ENCODE results near the gene ETV5.

GRCh38 chr3:186022931-186023330 lies 86.0 kb downstream of the ETV5 start:
- no peak for TF ChIP-seq CTCF (conservative IDR thresholded peaks at IDR 0.05; ENCODE audit: low read depth, low read length)
- TF ChIP-seq BHLHE40 (IDR thresholded peaks at IDR 0.05; ENCODE audit: low read depth, low read length) = no peak
- no peak for TF ChIP-seq RAD21 (IDR thresholded peaks at IDR 0.05; ENCODE audit: low read length)
- no peak for TF ChIP-seq POLR2A (IDR thresholded peaks at IDR 0.05; ENCODE audit: low read depth, low read length)
- TF ChIP-seq CEBPB (IDR thresholded peaks at IDR 0.05; ENCODE audit: low read depth, low read length) = no peak
- TF ChIP-seq USF2 (IDR thresholded peaks at IDR 0.05; ENCODE audit: low read depth, low read length) = no peak
- no peak for TF ChIP-seq RCOR1 (IDR thresholded peaks at IDR 0.05; ENCODE audit: insufficient replicate concordance, low read length)
- TF ChIP-seq MAZ (IDR thresholded peaks at IDR 0.05; ENCODE audit: borderline replicate concordance, low read depth, low read length) = no peak
- no peak for TF ChIP-seq MAFK (IDR thresholded peaks at IDR 0.05; ENCODE audit: low read depth, low read length)
- no peak for TF ChIP-seq ELK1 (IDR thresholded peaks at IDR 0.05; ENCODE audit: borderline replicate concordance, low read depth, low read length)
- no peak for TF ChIP-seq SMC3 (IDR thresholded peaks at IDR 0.05; ENCODE audit: low read depth, low read length)
- no peak for TF ChIP-seq MXI1 (IDR thresholded peaks at IDR 0.05; ENCODE audit: borderline replicate concordance, low read depth, low read length)
- no peak for TF ChIP-seq CHD1 (IDR thresholded peaks at IDR 0.05; ENCODE audit: low read depth, low read length)
- no peak for TF ChIP-seq RFX5 (IDR thresholded peaks at IDR 0.05; ENCODE audit: low read depth, low read length)

Data from IMR-90 (cell line).